ENCODE measurements around the gene XCL2. TPM values are rescaled to one million over a fixed set of nuclear protein-coding genes. Genes with fewer than 3 reads are reported as not detected.

Gene XCL2
- total and polyA plus RNA-seq, 10 of the 15 experiments (the other 5 are each of a cell fraction or from before 2014, with no cell fraction given) = 0.50 to 299 (median 4.8) TPM

DNA sequence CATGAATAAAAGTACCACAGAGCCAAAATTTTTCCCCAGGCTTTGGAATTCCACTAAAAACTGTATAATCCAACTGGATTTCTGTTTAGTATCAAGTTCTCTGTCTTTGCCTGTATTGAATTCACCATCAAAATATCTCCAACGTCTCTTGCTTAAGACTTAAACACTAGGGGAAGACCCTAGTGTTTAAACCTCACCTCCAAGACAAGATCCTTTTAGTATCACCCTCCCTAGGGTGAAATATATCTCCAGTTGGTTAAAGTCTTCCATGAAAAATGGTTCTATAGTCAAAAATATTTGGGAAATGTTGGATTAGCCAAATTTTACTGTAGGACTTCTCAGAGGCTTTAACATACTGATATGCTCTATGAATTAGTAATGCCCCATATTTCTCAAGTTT is 24.5 kb upstream of the XCL2 start:
- ATAC-seq = no peak
- 0% methylated on average over 1 of the region's 1 CpG for WGBS (ENCODE audit: insufficient coverage, insufficient replicate concordance, low lambda C conversion rate, missing lambda C conversion rate)
- in situ Hi-C loops (cut with MboI) = loop anchor here (5.0 kb wide), 1 partner anchor 126 kb away; no protein-coding TSS in a partner anchor

More for the DNA sequence above, 24.5 kb upstream of the XCL2 start:
- BruUV-seq (replicated peaks) = no TSS peak
- no peak for FAIRE-seq
- no peak for DNase-seq (ENCODE audit: low read depth, low spot score)
- Histone ChIP-seq H2AFZ (ENCODE audit: control insufficient read depth, low read depth, low read length) (no peak overlapping the region), H4K20me1 (ENCODE audit: control insufficient read depth, insufficient read depth) (no peaks in the 10 kb centered on the region), H3K79me2 (ENCODE audit: control insufficient read depth, insufficient read depth, low read length) (no peaks in the 10 kb centered on the region), H3K27ac (ENCODE audit: control insufficient read depth, insufficient read depth) (no peak overlapping the region), H3K9ac (ENCODE audit: control insufficient read depth, insufficient read depth, low read length) (no peak overlapping the region), H3K4me2 (ENCODE audit: control insufficient read depth, insufficient read depth) (no peak overlapping the region), H3K4me3 (no peak overlapping the region), H3K36me3 (ENCODE audit: control insufficient read depth in 2 of 2, insufficient read depth in 2 of 2, low read length in 1 of 2) (no peaks in the 10 kb centered on the region), H3K4me1 (ENCODE audit: control insufficient read depth, insufficient read depth, low read length) (no peaks in the 10 kb centered on the region), H3K27me3 (replicated peaks in 1 of 2; ENCODE audit: control insufficient read depth in 2 of 2, insufficient read depth in 2 of 2, low read length in 1 of 2) (peaks cover 0 to 2% of the 10 kb centered on the region in 2 experiments; a peak in 1 of 4 replicates), H3K9me3 (replicated peaks; ENCODE audit: control insufficient read depth, insufficient read depth, low read length) (no peaks in the 10 kb centered on the region)
- intact Hi-C loops (cut with micrococcal nuclease; ENCODE audit: unreplicated experiment) = no loop called here
- POLR2A ChIA-PET = interaction anchor here (0.8 to 1.0 kb wide), 2 partner anchors 14 to 121 kb away, joined by 3 read pairs; no protein-coding TSS in a partner anchor
- RAD21 ChIA-PET (ENCODE audit: unreplicated experiment) = interaction anchor here (1.0 to 3.1 kb wide), 6 partner anchors 8 to 226 kb away, joined by 4 to 15 read pairs (median 5); no protein-coding TSS in a partner anchor
- CTCF ChIA-PET = interaction anchor here (0.5 to 1.5 kb wide), 8 partner anchors 9 to 226 kb away, joined by 3 to 9 read pairs (median 3); no protein-coding TSS in a partner anchor
- SMC1A ChIA-PET (ENCODE audit: uncharacterized antibody, unreplicated experiment) = interaction anchor here (0.6 to 1.5 kb wide), 10 partner anchors 9 to 378 kb away, joined by 3 to 11 read pairs (median 5); no protein-coding TSS in a partner anchor
- TF ChIP-seq, protein P1, sequence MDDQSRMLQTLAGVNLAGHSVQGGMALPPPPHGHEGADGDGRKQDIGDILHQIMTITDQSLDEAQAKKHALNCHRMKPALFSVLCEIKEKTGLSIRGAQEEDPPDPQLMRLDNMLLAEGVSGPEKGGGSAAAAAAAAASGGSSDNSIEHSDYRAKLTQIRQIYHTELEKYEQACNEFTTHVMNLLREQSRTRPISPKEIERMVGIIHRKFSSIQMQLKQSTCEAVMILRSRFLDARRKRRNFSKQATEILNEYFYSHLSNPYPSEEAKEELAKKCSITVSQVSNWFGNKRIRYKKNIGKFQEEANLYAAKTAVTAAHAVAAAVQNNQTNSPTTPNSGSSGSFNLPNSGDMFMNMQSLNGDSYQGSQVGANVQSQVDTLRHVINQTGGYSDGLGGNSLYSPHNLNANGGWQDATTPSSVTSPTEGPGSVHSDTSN (IDR thresholded peaks at IDR 0.05; ENCODE audit: insufficient replicate concordance, low read depth, low read length) = no peak
- TF ChIP-seq CREM (IDR thresholded peaks at IDR 0.05; ENCODE audit: low read depth) (no peak), SREBF1 (IDR thresholded peaks at IDR 0.05; ENCODE audit: low read length) (no peak), DPF2 (IDR thresholded peaks at IDR 0.05) (no peak), TBL1XR1 (IDR thresholded peaks at IDR 0.05; ENCODE audit: low read depth, low read length) (no peak), FOXM1 (IDR thresholded peaks at IDR 0.05; ENCODE audit: low read depth, low read length) (no peak)
- TF ChIP-seq, protein P2, sequence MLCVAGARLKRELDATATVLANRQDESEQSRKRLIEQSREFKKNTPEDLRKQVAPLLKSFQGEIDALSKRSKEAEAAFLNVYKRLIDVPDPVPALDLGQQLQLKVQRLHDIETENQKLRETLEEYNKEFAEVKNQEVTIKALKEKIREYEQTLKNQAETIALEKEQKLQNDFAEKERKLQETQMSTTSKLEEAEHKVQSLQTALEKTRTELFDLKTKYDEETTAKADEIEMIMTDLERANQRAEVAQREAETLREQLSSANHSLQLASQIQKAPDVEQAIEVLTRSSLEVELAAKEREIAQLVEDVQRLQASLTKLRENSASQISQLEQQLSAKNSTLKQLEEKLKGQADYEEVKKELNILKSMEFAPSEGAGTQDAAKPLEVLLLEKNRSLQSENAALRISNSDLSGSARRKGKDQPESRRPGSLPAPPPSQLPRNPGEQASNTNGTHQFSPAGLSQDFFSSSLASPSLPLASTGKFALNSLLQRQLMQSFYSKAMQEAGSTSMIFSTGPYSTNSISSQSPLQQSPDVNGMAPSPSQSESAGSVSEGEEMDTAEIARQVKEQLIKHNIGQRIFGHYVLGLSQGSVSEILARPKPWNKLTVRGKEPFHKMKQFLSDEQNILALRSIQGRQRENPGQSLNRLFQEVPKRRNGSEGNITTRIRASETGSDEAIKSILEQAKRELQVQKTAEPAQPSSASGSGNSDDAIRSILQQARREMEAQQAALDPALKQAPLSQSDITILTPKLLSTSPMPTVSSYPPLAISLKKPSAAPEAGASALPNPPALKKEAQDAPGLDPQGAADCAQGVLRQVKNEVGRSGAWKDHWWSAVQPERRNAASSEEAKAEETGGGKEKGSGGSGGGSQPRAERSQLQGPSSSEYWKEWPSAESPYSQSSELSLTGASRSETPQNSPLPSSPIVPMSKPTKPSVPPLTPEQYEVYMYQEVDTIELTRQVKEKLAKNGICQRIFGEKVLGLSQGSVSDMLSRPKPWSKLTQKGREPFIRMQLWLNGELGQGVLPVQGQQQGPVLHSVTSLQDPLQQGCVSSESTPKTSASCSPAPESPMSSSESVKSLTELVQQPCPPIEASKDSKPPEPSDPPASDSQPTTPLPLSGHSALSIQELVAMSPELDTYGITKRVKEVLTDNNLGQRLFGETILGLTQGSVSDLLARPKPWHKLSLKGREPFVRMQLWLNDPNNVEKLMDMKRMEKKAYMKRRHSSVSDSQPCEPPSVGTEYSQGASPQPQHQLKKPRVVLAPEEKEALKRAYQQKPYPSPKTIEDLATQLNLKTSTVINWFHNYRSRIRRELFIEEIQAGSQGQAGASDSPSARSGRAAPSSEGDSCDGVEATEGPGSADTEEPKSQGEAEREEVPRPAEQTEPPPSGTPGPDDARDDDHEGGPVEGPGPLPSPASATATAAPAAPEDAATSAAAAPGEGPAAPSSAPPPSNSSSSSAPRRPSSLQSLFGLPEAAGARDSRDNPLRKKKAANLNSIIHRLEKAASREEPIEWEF (IDR thresholded peaks at IDR 0.05; ENCODE audit: insufficient replicate concordance, low read depth, low read length) = no peak
